B cell (primary cell): Measurements from ENCODE around the gene PCDHB13. TPM values are rescaled to one million over a fixed set of nuclear protein-coding genes. Genes with fewer than 3 reads are reported as not detected.
A peak's percentile ranks its signal among the peaks of the same experiment; 100 is the strongest.
"Not testable (repeated sequence)": the region's sequence is repeated elsewhere in the genome, so short reads cannot be mapped to it uniquely, and the experiment has no call there.

Experiments
- ATAC-seq: fragments of 200-7000 bp; cut with Tn5 transposase; one replicate; pipeline ENCODE4 v1.10.0; 2021; ENCODE audit warnings: low read depth, mild to moderate bottlenecking, moderate number of reproducible peaks, moderate library complexity
- CTCF ChIA-PET: fragments of 350-600 bp; sonication (Branson Sonifier 250); formaldehyde crosslinking; loops from one replicate; lab custom pipeline; 2021; ENCODE audit warnings: antibody characterized with exemption, inconsistent platforms; lab: Charles Lee
- POLR2A ChIA-PET: fragments of 350-600 bp; sonication (Branson Sonifier 250); formaldehyde crosslinking; loops from one replicate; lab custom pipeline; 2021; ENCODE audit warnings: antibody characterized with exemption; lab: Charles Lee
- DNase-seq: peaks from one replicate; pipeline ENCODE4 v3.0.0; 2013
- H2AFZ ChIP-seq: 2 replicates; pipeline ENCODE4 v1.6.1; 2012; ENCODE audit warnings: mild to moderate bottlenecking, low read depth, low read length; ENCODE audit not compliant: insufficient read depth, poor library complexity, severe bottlenecking
- H3K27ac ChIP-seq, 2 donors: 1 replicate in 1 of 2; 2 replicates in 1 of 2; pipeline ENCODE4 v1.5.1; 2012 to 2013; ENCODE audit warnings: low read length in 2 of 2, mild to moderate bottlenecking in 2 of 2, moderate library complexity in 1 of 2
- H3K27me3 ChIP-seq, 4 experiments: fragments of 200-600 bp in 1 of 4; sonication (generic) in 1 of 4; replicated peaks in 1 of 4; 1 replicate in 2 of 4; 2 replicates in 2 of 4; pipeline versions ENCODE4 v1.6.1 to v1.7.0; 2013 to 2016; ENCODE audit warnings: low read length in 3 of 4, mild to moderate bottlenecking in 2 of 4, mixed read lengths in 1 of 4, moderate library complexity in 1 of 4; ENCODE audit not compliant: insufficient read depth in 4 of 4, control insufficient read depth in 3 of 4; ENCODE audit errors: control extremely low read depth in 1 of 4
- H3K36me3 ChIP-seq, 2 experiments: replicated peaks in 1 of 2; 1 replicate in 1 of 2; 2 replicates in 1 of 2; pipeline versions ENCODE4 v1.6.1 to v1.7.1; 2013; ENCODE audit warnings: low read length in 1 of 2; ENCODE audit not compliant: insufficient read depth in 2 of 2, control insufficient read depth in 1 of 2; ENCODE audit errors: control extremely low read depth in 1 of 2, extremely low read depth in 1 of 2
- H3K4me1 ChIP-seq, 2 donors: fragments of 200-600 bp in 1 of 2; sonication (generic) in 1 of 2; 1 replicate in 1 of 2; 2 replicates in 1 of 2; pipeline versions ENCODE4 v1.5.1 to v1.6.1; 2013 to 2017; ENCODE audit warnings: low read length in 2 of 2; ENCODE audit not compliant: control insufficient read depth in 2 of 2, insufficient read depth in 2 of 2
- H3K4me2 ChIP-seq: replicated peaks from 2 replicates; pipeline ENCODE3; 2012; ENCODE audit warnings: mild to moderate bottlenecking, low read depth, low read length; ENCODE audit not compliant: poor library complexity, severe bottlenecking
- H3K4me3 ChIP-seq, 5 experiments: fragments of 200-600 bp in 1 of 5; sonication (generic) in 1 of 5; 1 replicate in 3 of 5; 2 replicates in 2 of 5; pipeline versions ENCODE4 v1.5.1 to v1.7.0; 2011 to 2016; ENCODE audit warnings: low read length in 4 of 5, mild to moderate bottlenecking in 4 of 5, low read depth in 2 of 5, control low read depth in 1 of 5, moderate library complexity in 1 of 5; ENCODE audit not compliant: insufficient read depth in 1 of 5; ENCODE audit errors: control extremely low read depth in 1 of 5, extremely low read depth in 1 of 5
- H3K79me2 ChIP-seq: fragments of 200-600 bp; sonication (generic); one replicate; pipeline ENCODE4 v1.6.0; 2016; ENCODE audit warnings: low read length; ENCODE audit not compliant: control insufficient read depth, insufficient read depth
- H3K9ac ChIP-seq: fragments of 200-600 bp; sonication (generic); 2 replicates; pipeline ENCODE4 v1.6.1; 2017; ENCODE audit warnings: mild to moderate bottlenecking, low read length, moderate library complexity
- H3K9me3 ChIP-seq, 3 donors: one replicate each; pipeline versions ENCODE4 v1.6.1 to v1.7.1; 2013; ENCODE audit warnings: low read length in 2 of 3; ENCODE audit not compliant: control insufficient read depth in 2 of 3, insufficient read depth in 1 of 3; ENCODE audit errors: control extremely low read depth in 1 of 3
- H4K20me1 ChIP-seq: 2 replicates; pipeline ENCODE4 v1.6.0; 2012; ENCODE audit warnings: mild to moderate bottlenecking, low read length; ENCODE audit not compliant: insufficient read depth, control insufficient read depth, poor library complexity, severe bottlenecking
- H3K27ac Mint-ChIP-seq: one replicate; pipeline ENCODE4 v1.8.0; 2021; ENCODE audit warnings: mixed read lengths
- H3K27me3 Mint-ChIP-seq: one replicate; pipeline ENCODE4 v1.8.0; 2021; ENCODE audit warnings: mixed read lengths
- H3K4me1 Mint-ChIP-seq: one replicate; pipeline ENCODE4 v1.8.0; 2021; ENCODE audit warnings: mixed read lengths
- H3K4me3 Mint-ChIP-seq: one replicate; pipeline ENCODE4 v1.8.0; 2021; ENCODE audit warnings: mixed read lengths
- H3K9me3 Mint-ChIP-seq: one replicate; pipeline ENCODE4 v1.8.0; 2022; ENCODE audit warnings: mixed read lengths; ENCODE audit not compliant: insufficient read depth
- CTCF ChIP-seq: fragments of 200-600 bp; IDR thresholded peaks from one replicate; pipeline ENCODE4 v1.8.0; 2022; ENCODE audit warnings: antibody characterized with exemption, mild to moderate bottlenecking
- EZH2 ChIP-seq: IDR thresholded peaks from 2 replicates; pipeline ENCODE4 v1.6.1; 2012; ENCODE audit warnings: borderline replicate concordance, low read depth, mild to moderate bottlenecking, moderate library complexity, low read length; ENCODE audit not compliant: insufficient read depth, poor library complexity, severe bottlenecking
- WGBS: methylation state at CpG from one replicate; pipeline ENCODE4 v1.1.5; 2013; ENCODE audit warnings: missing lambda C conversion rate; ENCODE audit not compliant: insufficient coverage; 5-methylcytosine and 5-hydroxymethylcytosine counted together
- intact Hi-C: fragments of 100-400 bp; cut with micrococcal nuclease; formaldehyde crosslinking; loops from one replicate; pipeline ENCODE4 v1.10.0; 2022
- polyA plus RNA-seq: library from polyadenylated mRNA; depleted of rRNA; stranded (reverse); fragments of >200 nt; gene quantifications from 2 replicates; pipeline ENCODE4 v1.2.3, GENCODE V29; 2012
- total RNA-seq, 2 donors: library from RNA; stranded (reverse); fragments of 120-200 nt in 1 of 2; gene quantifications; 1 replicate in 1 of 2; 2 replicates in 1 of 2; pipeline versions ENCODE4 v1.2.3 to v1.2.4, GENCODE V29; 2013 to 2022

The PCDHB13 gene
- total and polyA plus RNA-seq, 2 donors (not counting 1 experiment from before 2014, with no cell fraction given): not detected

- peak; percentile 19 for DNase-seq
- Histone ChIP-seq H3K27me3 (peaks cover 0 to 11% (median 10%) of the 10 kb centered on the region in 4 experiments), H3K4me3 (peak within 1 kb of the TSS in 1 of 5 experiments; percentile 14), H3K9me3 (peaks cover 0 to 33% (median 7%) of the 10 kb centered on the region in 3 donors), H3K27ac (no peak within 1 kb of the TSS), H3K4me2 (peak within 1 kb of the TSS; percentile 15), H3K9ac (no peak within 1 kb of the TSS), H4K20me1 (no peaks in the 10 kb centered on the region), H3K4me1 (peaks cover 0 to 4% of the 10 kb centered on the region in 2 donors), H2AFZ (peak within 1 kb of the TSS; percentile 33), H3K79me2 (no peaks in the 10 kb centered on the region), H3K36me3 (no peaks in the 10 kb centered on the region)
- WGBS: 27% methylated on average over 7 of the region's 9 CpGs
- Mint-ChIP-seq H3K27ac (no peak within 1 kb of the TSS), H3K4me3 (peak within 1 kb of the TSS; percentile 46), H3K27me3 (peaks cover 32% of the 10 kb centered on the region), H3K9me3 (no peaks in the 10 kb centered on the region), H3K4me1 (peaks cover 5% of the 10 kb centered on the region)
- TF ChIP-seq CTCF (peak; percentile 47), EZH2 (no peak)
- intact Hi-C loops: loop anchor here (10.0 kb wide), 1 partner anchor 378 kb away; no protein-coding TSS in a partner anchor
- ChIA-PET CTCF (interaction anchor here (0.7 to 2.0 kb wide), 3 partner anchors 377 to 382 kb away, joined by 3 to 6 read pairs (median 4); no protein-coding TSS in a partner anchor), POLR2A (no interaction called here)
- ATAC-seq: no peak
Observed at GRCh38 chr5:141186897-141187512, 26.7 kb upstream of the PCDHB13 start, which contains the start of gene PCDHB9. TSS of gene PCDHB9 (plus strand) at chr5:141187161. CDS start at chr5:141187319, 158 bp downstream.

DNA sequence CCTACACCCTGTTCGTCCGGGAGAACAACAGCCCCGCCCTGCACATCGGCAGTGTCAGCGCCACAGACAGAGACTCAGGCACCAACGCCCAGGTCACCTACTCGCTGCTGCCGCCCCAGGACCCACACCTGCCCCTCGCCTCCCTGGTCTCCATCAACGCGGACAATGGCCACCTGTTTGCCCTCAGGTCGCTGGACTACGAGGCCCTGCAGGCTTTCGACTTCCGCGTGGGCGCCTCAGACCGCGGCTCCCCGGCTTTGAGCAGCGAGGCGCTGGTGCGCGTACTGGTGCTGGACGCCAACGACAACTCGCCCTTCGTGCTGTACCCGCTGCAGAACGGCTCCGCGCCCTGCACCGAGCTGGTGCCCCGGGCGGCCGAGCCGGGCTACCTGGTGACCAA lies 25.0 kb upstream of the PCDHB13 start:
- H3K9ac ChIP-seq, H3K4me3 ChIP-seq, DNase-seq, H2AFZ ChIP-seq, H4K20me1 ChIP-seq, H3K79me2 ChIP-seq, ATAC-seq, H3K27ac Mint-ChIP-seq, H3K27me3 ChIP-seq, H3K36me3 ChIP-seq, H3K4me3 Mint-ChIP-seq, H3K4me1 Mint-ChIP-seq, H3K27ac ChIP-seq, H3K4me1 ChIP-seq, H3K4me2 ChIP-seq, POLR2A ChIA-PET, H3K9me3 Mint-ChIP-seq: not testable (repeated sequence)
- 53% methylated on average over 11 of the region's 37 CpGs for WGBS
- CTCF ChIA-PET: interaction anchor here (1.6 kb wide), 1 partner anchor 378 kb away, joined by 4 read pairs; no protein-coding TSS in a partner anchor
- intact Hi-C loops: loop anchor here (10.0 kb wide), 1 partner anchor 376 kb away; no protein-coding TSS in a partner anchor
- H3K27me3 Mint-ChIP-seq: peaks cover 26% of the 10 kb centered on the region
- H3K9me3 ChIP-seq: peaks cover 0 to 24% (median 6%) of the 10 kb centered on the region in 3 donors

GRCh38 chr5:141189131-141189530 lies 24.6 kb upstream of the PCDHB13 start:
- H3K27ac Mint-ChIP-seq, H3K4me3 Mint-ChIP-seq, H3K4me1 Mint-ChIP-seq, ATAC-seq, H3K27ac ChIP-seq, H3K27me3 ChIP-seq, H3K4me1 ChIP-seq, H3K9me3 Mint-ChIP-seq, POLR2A ChIA-PET, H3K79me2 ChIP-seq, H3K4me3 ChIP-seq, H2AFZ ChIP-seq, DNase-seq, H3K36me3 ChIP-seq, H4K20me1 ChIP-seq, H3K4me2 ChIP-seq, CTCF ChIA-PET, H3K9ac ChIP-seq: not testable (repeated sequence)
- intact Hi-C loops: loop anchor here (10.0 kb wide), 1 partner anchor 376 kb away; no protein-coding TSS in a partner anchor
- peaks cover 0 to 22% (median 6%) of the 10 kb centered on the region in 3 donors for H3K9me3 ChIP-seq
- H3K27me3 Mint-ChIP-seq: peaks cover 25% of the 10 kb centered on the region
- 53% methylated on average over 8 of the region's 35 CpGs for WGBS
